GM12878 (cell line): Measurements from ENCODE around the gene CNTNAP5.

Experiments
- CHD1 ChIP-seq: IDR thresholded peaks from 2 replicates; pipeline ENCODE4 v1.6.1; 2012; ENCODE audit warnings: low read depth, low read length, improper control_type of control experiment
- CREB1 ChIP-seq: IDR thresholded peaks from 2 replicates; pipeline ENCODE4 v1.6.1; 2012; ENCODE audit warnings: low read depth, mild to moderate bottlenecking, inconsistent platforms
- JUNB ChIP-seq: IDR thresholded peaks from 2 replicates; pipeline ENCODE4 v1.6.1; 2016; ENCODE audit warnings: antibody characterized with exemption, mild to moderate bottlenecking
- PAX8 ChIP-seq: fragments of 450-650 bp; IDR thresholded peaks from 2 replicates; pipeline ENCODE4 v1.6.1; 2017; ENCODE audit warnings: mild to moderate bottlenecking, moderate library complexity
- POLR2A ChIP-seq: IDR thresholded peaks from 2 replicates; pipeline ENCODE4 v1.6.1; 2011; ENCODE audit warnings: low read depth, mild to moderate bottlenecking, low read length
- SUZ12 ChIP-seq: fragments of 200-600 bp; sonication (generic); IDR thresholded peaks from one replicate; pipeline ENCODE4 v1.6.1; 2018; ENCODE audit warnings: antibody characterized with exemption, mild to moderate bottlenecking; ENCODE audit not compliant: unreplicated experiment
- TF ChIP-seq, protein P1 (sequence below), 3 experiments: IDR thresholded peaks in 2 of 3; conservative IDR thresholded peaks in 1 of 3; 2 replicates each; pipeline ENCODE4 v1.5.1; 2011; ENCODE audit warnings: low read depth in 3 of 3, low read length in 3 of 3, mild to moderate bottlenecking in 3 of 3, control low read depth in 2 of 3, moderate library complexity in 2 of 3, inconsistent platforms in 1 of 3, mixed read lengths in 1 of 3; ENCODE audit not compliant: control insufficient read depth in 2 of 3, insufficient read depth in 1 of 3; ENCODE audit errors: extremely low read depth in 1 of 3

- no peak for TF ChIP-seq CREB1
- TF ChIP-seq SUZ12, result no peak
- TF ChIP-seq, protein P1, sequence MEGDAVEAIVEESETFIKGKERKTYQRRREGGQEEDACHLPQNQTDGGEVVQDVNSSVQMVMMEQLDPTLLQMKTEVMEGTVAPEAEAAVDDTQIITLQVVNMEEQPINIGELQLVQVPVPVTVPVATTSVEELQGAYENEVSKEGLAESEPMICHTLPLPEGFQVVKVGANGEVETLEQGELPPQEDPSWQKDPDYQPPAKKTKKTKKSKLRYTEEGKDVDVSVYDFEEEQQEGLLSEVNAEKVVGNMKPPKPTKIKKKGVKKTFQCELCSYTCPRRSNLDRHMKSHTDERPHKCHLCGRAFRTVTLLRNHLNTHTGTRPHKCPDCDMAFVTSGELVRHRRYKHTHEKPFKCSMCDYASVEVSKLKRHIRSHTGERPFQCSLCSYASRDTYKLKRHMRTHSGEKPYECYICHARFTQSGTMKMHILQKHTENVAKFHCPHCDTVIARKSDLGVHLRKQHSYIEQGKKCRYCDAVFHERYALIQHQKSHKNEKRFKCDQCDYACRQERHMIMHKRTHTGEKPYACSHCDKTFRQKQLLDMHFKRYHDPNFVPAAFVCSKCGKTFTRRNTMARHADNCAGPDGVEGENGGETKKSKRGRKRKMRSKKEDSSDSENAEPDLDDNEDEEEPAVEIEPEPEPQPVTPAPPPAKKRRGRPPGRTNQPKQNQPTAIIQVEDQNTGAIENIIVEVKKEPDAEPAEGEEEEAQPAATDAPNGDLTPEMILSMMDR (IDR thresholded peaks at IDR 0.05 in 2 of 3, conservative IDR thresholded peaks at IDR 0.05 in 1 of 3; ENCODE audit: control insufficient read depth in 2 of 3, extremely low read depth in 1 of 3, insufficient read depth in 1 of 3, low read depth in 3 of 3, low read length in 3 of 3), result no peak
- TF ChIP-seq PAX8, result no peak
- TF ChIP-seq CHD1, result no peak
- TF ChIP-seq POLR2A, result no peak
- TF ChIP-seq JUNB, result no peak
These were observed 87.9 kb downstream of the CNTNAP5 start for GRCh38 chr2:124112966-124113365.
